CD8-positive, alpha-beta memory T cell (primary cell): ENCODE data around the gene ANKAR. TPM values are rescaled to one million over a fixed set of nuclear protein-coding genes. Genes with fewer than 3 reads are reported as not detected.
"Not testable (repeated sequence)": the region's sequence is repeated elsewhere in the genome, so short reads cannot be mapped to it uniquely, and the experiment has no call there.

Experiments
- CTCF ChIA-PET: fragments of 350-600 bp; sonication (Branson Sonifier 250); formaldehyde crosslinking; loops from one replicate; lab custom pipeline; 2021; ENCODE audit warnings: antibody characterized with exemption; lab: Charles Lee
- POLR2A ChIA-PET: fragments of 350-600 bp; sonication (Branson Sonifier 250); formaldehyde crosslinking; loops from one replicate; lab custom pipeline; 2021; ENCODE audit warnings: antibody characterized with exemption; lab: Charles Lee
- DNase-seq, 5 donors: peaks; one replicate each; pipeline versions ENCODE4 v3.0.0 to v3.0.0-alpha.2; 2020 to 2022; ENCODE audit warnings: mixed read lengths in 1 of 5
- H3K27ac ChIP-seq: one replicate; pipeline ENCODE4 v1.7.0; 2013; ENCODE audit warnings: low read depth, mild to moderate bottlenecking, low read length, moderate library complexity
- H3K27me3 ChIP-seq: 2 replicates; pipeline ENCODE4 v1.7.0; 2013; ENCODE audit warnings: low read length, mild to moderate bottlenecking; ENCODE audit not compliant: insufficient read depth, poor library complexity, severe bottlenecking
- H3K36me3 ChIP-seq: 2 replicates; pipeline ENCODE4 v1.7.0; 2013; ENCODE audit warnings: mild to moderate bottlenecking, low read length, moderate library complexity; ENCODE audit not compliant: insufficient read depth
- H3K4me1 ChIP-seq: 2 replicates; pipeline ENCODE4 v1.7.0; 2013; ENCODE audit warnings: mild to moderate bottlenecking, low read length, moderate library complexity; ENCODE audit not compliant: insufficient read depth
- H3K4me3 ChIP-seq: 2 replicates; pipeline ENCODE4 v1.7.0; 2013; ENCODE audit warnings: mild to moderate bottlenecking, low read length
- H3K9me3 ChIP-seq: 2 replicates; pipeline ENCODE4 v1.7.0; 2013; ENCODE audit warnings: mild to moderate bottlenecking, low read length
- H3K27ac Mint-ChIP-seq, 8 donors: one replicate each; pipeline ENCODE4 v1.8.0; 2020 to 2021; ENCODE audit warnings: mixed read lengths in 8 of 8, mild to moderate bottlenecking in 6 of 8, inconsistent platforms in 3 of 8, moderate library complexity in 3 of 8
- H3K27me3 Mint-ChIP-seq, 2 donors: one replicate each; pipeline ENCODE4 v1.8.0; 2020 to 2021; ENCODE audit warnings: mixed read lengths in 2 of 2, mild to moderate bottlenecking in 1 of 2, moderate library complexity in 1 of 2
- H3K36me3 Mint-ChIP-seq, 3 donors: one replicate each; pipeline ENCODE4 v1.8.0; 2020 to 2021; ENCODE audit warnings: mixed read lengths in 3 of 3, inconsistent platforms in 1 of 3, mild to moderate bottlenecking in 1 of 3
- H3K4me1 Mint-ChIP-seq, 3 donors: one replicate each; pipeline ENCODE4 v1.8.0; 2020 to 2021; ENCODE audit warnings: mixed read lengths in 3 of 3, inconsistent platforms in 1 of 3, mild to moderate bottlenecking in 1 of 3
- H3K4me3 Mint-ChIP-seq, 7 donors: one replicate each; pipeline ENCODE4 v1.8.0; 2020 to 2021; ENCODE audit warnings: mixed read lengths in 7 of 7, mild to moderate bottlenecking in 6 of 7, moderate library complexity in 4 of 7, inconsistent platforms in 2 of 7
- H3K9me3 Mint-ChIP-seq, 5 donors: one replicate each; pipeline ENCODE4 v1.8.0; 2020 to 2022; ENCODE audit warnings: mixed read lengths in 5 of 5, mild to moderate bottlenecking in 3 of 5, moderate library complexity in 2 of 5, inconsistent platforms in 1 of 5
- polyA plus RNA-seq: library from polyadenylated mRNA; unstranded; fragments of 300-500 nt; fragmentation: Illumina TruSeq; gene quantifications from one replicate; pipeline ENCODE4 v1.2.3, GENCODE V29; 2021
- total RNA-seq, 2 experiments: library from RNA; stranded (reverse); gene quantifications; one replicate each; pipeline ENCODE4 v1.2.3, GENCODE V29; 2021

The ANKAR gene
- total and polyA plus RNA-seq, 3 experiments from 2014 or later = 3.2 to 4.5 (median 3.3) TPM

- Mint-ChIP-seq H3K27ac (peak within 1 kb of the TSS in 2 of 8 donors; percentile 87 to 96), H3K9me3 (no peaks in the 10 kb centered on the region), H3K4me3 (no peak within 1 kb of the TSS), H3K4me1 (peaks cover 6 to 49% (median 44%) of the 10 kb centered on the region in 3 donors), H3K27me3 (no peaks in the 10 kb centered on the region), H3K36me3 (peaks cover 0 to 22% (median 4%) of the 10 kb centered on the region in 3 donors)
- Histone ChIP-seq H3K27me3 (no peaks in the 10 kb centered on the region), H3K36me3 (no peaks in the 10 kb centered on the region), H3K4me3 (peak within 1 kb of the TSS; percentile 91), H3K9me3 (no peaks in the 10 kb centered on the region), H3K4me1 (peaks cover 35% of the 10 kb centered on the region), H3K27ac (peak within 1 kb of the TSS; percentile 89)
- ChIA-PET POLR2A (interaction anchor here (1.0 to 2.6 kb wide), 3 partner anchors 14 to 123 kb away, joined by 4 to 22 read pairs (median 5); partner anchors contain the start of genes ANKAR, ORMDL1, OSGEPL1 and PMS1), CTCF (interaction anchor here (0.6 to 9.2 kb wide), 24 partner anchors 10 to 132 kb away, joined by 3 to 76 read pairs (median 4); partner anchors contain the start of genes ANKAR, ORMDL1, OSGEPL1 and PMS1)
- peak; percentile 99 to 100 (median 99) for DNase-seq
These were observed 13.1 kb upstream of the ANKAR start, which contains the start of gene ASNSD1 for GRCh38 chr2:189661148-189661956. TSS of gene ASNSD1 (plus strand) at chr2:189661459. CDS start at chr2:189666133, 4,674 bp downstream.

DNA sequence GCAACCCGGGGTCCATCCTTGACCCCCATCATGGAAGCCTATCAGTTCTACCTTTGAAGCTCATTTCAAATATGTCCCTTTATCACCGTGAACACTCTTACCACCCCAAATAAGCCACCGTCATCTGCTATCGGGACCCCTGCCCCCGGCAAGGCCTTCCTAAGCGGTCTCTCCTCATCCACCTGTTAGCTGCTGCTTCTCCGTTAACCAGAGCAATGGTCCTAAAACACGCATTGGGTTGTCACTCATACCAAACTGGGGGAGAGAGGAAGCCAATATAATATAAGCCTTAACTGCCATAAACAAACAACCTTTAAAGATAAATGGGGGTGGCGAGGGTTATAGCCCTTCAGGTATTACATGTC, 12.5 kb upstream of the ANKAR start:
- peak overlapping the region; percentile 89 for H3K27ac ChIP-seq
- peaks cover 35% of the 10 kb centered on the region for H3K4me1 ChIP-seq
- ChIA-PET CTCF (interaction anchor here (1.1 to 9.2 kb wide), 10 partner anchors 10 to 132 kb away, joined by 3 to 76 read pairs (median 14); partner anchors contain the start of genes ANKAR, ORMDL1, OSGEPL1 and PMS1), POLR2A (interaction anchor here (1.0 to 2.6 kb wide), 3 partner anchors 13 to 122 kb away, joined by 4 to 22 read pairs (median 5); partner anchors contain the start of genes ANKAR, ORMDL1, OSGEPL1 and PMS1)
- no peaks in the 10 kb centered on the region for H3K27me3 Mint-ChIP-seq
- no peaks in the 10 kb centered on the region for H3K9me3 ChIP-seq
- no peak overlapping the region for H3K27ac Mint-ChIP-seq
- DNase-seq = no peak
- peaks cover 11 to 48% (median 42%) of the 10 kb centered on the region in 3 donors for H3K4me1 Mint-ChIP-seq
- peak overlapping the region; percentile 91 for H3K4me3 ChIP-seq
- no peak overlapping the region for H3K4me3 Mint-ChIP-seq
- H3K27me3 ChIP-seq = no peaks in the 10 kb centered on the region
- H3K9me3 Mint-ChIP-seq = no peaks in the 10 kb centered on the region
- peaks cover 5% of the 10 kb centered on the region for H3K36me3 ChIP-seq
- peaks cover 0 to 27% (median 4%) of the 10 kb centered on the region in 3 donors for H3K36me3 Mint-ChIP-seq

- H3K4me3 Mint-ChIP-seq = no peak overlapping the region
- no peak for DNase-seq
- ChIA-PET POLR2A (interaction anchor here (1.1 to 2.6 kb wide), 2 partner anchors 12 to 122 kb away, joined by 4 to 22 read pairs; partner anchors contain the start of genes ANKAR, ORMDL1 and PMS1), CTCF (interaction anchor here (1.1 to 9.2 kb wide), 5 partner anchors 9 to 121 kb away, joined by 3 to 76 read pairs (median 38); partner anchors contain the start of genes ANKAR, ORMDL1, OSGEPL1 and PMS1)
- Histone ChIP-seq H3K4me1 (peaks cover 29% of the 10 kb centered on the region), H3K27me3 (no peaks in the 10 kb centered on the region), H3K27ac (no peak overlapping the region), H3K9me3 (no peaks in the 10 kb centered on the region), H3K36me3 (peaks cover 11% of the 10 kb centered on the region), H3K4me3 (peak overlapping the region; percentile 91)
- peak overlapping the region in 2 of 8 donors; percentile 71 to 73 for H3K27ac Mint-ChIP-seq
- no peaks in the 10 kb centered on the region for H3K9me3 Mint-ChIP-seq
- H3K4me1 Mint-ChIP-seq = peaks cover 18 to 45% (median 44%) of the 10 kb centered on the region in 3 donors
- peaks cover 0 to 36% (median 7%) of the 10 kb centered on the region in 3 donors for H3K36me3 Mint-ChIP-seq
- no peaks in the 10 kb centered on the region for H3K27me3 Mint-ChIP-seq
These were observed 11.7 kb upstream of the ANKAR start for GRCh38 chr2:189662669-189663226.

GRCh38 chr2:189663319-189663718, 11.2 kb upstream of the ANKAR start:
- POLR2A ChIA-PET = not testable (repeated sequence)
- H3K27ac Mint-ChIP-seq = peak overlapping the region in 5 of 8 donors; percentile 6 to 41 (median 29)

DNA sequence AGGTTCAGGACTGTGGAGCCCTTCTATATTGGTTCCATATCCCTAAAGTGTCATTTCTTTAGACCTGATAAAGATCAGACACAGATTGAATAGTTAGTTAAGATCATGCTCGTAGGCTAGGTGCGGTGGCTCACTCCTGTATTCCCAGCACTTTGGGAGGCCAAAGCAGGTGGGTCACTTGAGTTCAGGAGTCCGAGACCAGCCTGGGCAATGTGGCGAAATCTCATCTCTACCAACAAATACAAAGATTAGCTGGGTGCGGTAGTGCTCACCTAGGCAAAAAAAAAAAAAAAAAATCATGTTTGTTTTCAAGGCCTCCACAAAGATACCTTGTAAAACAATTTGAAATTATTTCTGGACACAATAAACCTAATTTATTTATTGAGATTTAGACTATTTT, 4.6 kb upstream of the ANKAR start:
- H3K36me3 ChIP-seq = peaks cover 35% of the 10 kb centered on the region
- H3K4me1 ChIP-seq = peaks cover 9% of the 10 kb centered on the region
- peak overlapping the region in 1 of 8 donors; percentile 8 for H3K27ac Mint-ChIP-seq
- H3K4me3 ChIP-seq = no peak overlapping the region
- H3K4me1 Mint-ChIP-seq = peaks cover 25 to 41% (median 40%) of the 10 kb centered on the region in 3 donors
- CTCF ChIA-PET = interaction anchor here (1.2 kb wide), 1 partner anchor 29 kb away, joined by 3 read pairs; no protein-coding TSS in a partner anchor
- no peaks in the 10 kb centered on the region for H3K9me3 ChIP-seq
- POLR2A ChIA-PET = no interaction called here
- peaks cover 0 to 70% (median 17%) of the 10 kb centered on the region in 3 donors for H3K36me3 Mint-ChIP-seq
- H3K27me3 ChIP-seq = no peaks in the 10 kb centered on the region
- H3K9me3 Mint-ChIP-seq = no peaks in the 10 kb centered on the region
- no peak overlapping the region for H3K27ac ChIP-seq
- no peak for DNase-seq
- H3K27me3 Mint-ChIP-seq = no peaks in the 10 kb centered on the region
- no peak overlapping the region for H3K4me3 Mint-ChIP-seq

More at GRCh38 chr2:189663319-189663718, 11.2 kb upstream of the ANKAR start:
- H3K27me3 Mint-ChIP-seq, H3K27me3 ChIP-seq, H3K9me3 Mint-ChIP-seq, H3K4me3 ChIP-seq, DNase-seq, H3K27ac ChIP-seq, H3K9me3 ChIP-seq: not testable (repeated sequence)
- H3K36me3 ChIP-seq = peaks cover 16% of the 10 kb centered on the region
- peaks cover 0 to 41% (median 9%) of the 10 kb centered on the region in 3 donors for H3K36me3 Mint-ChIP-seq
- H3K4me1 ChIP-seq = peaks cover 24% of the 10 kb centered on the region
- peaks cover 20 to 40% (median 40%) of the 10 kb centered on the region in 3 donors for H3K4me1 Mint-ChIP-seq
- H3K4me3 Mint-ChIP-seq = peak overlapping the region in 6 of 7 donors; percentile 20 to 68 (median 53)
- CTCF ChIA-PET = interaction anchor here (2.0 to 9.2 kb wide), 4 partner anchors 9 to 99 kb away, joined by 5 to 76 read pairs (median 48); partner anchors contain the start of genes ANKAR and OSGEPL1

GRCh38 chr2:189673661-189674373, 653 bp upstream of the ANKAR start:
- ChIA-PET CTCF (interaction anchor here (0.7 to 5.4 kb wide), 9 partner anchors 10 to 89 kb away, joined by 3 to 76 read pairs (median 4); partner anchors contain the start of genes ASNSD1 and OSGEPL1), POLR2A (interaction anchor here (0.6 to 4.5 kb wide), 4 partner anchors 12 to 399 kb away, joined by 3 to 22 read pairs (median 4); partner anchors contain the start of genes ASNSD1 and OSGEPL1)
- H3K4me3 ChIP-seq = peak overlapping the region; percentile 69
- no peaks in the 10 kb centered on the region for H3K9me3 ChIP-seq
- no peaks in the 10 kb centered on the region for H3K27me3 ChIP-seq
- Mint-ChIP-seq H3K27ac (peak overlapping the region; percentile 73 to 99 (median 90)), H3K4me1 (peaks cover 39 to 49% (median 44%) of the 10 kb centered on the region in 3 donors), H3K9me3 (peaks cover 0 to 7% (median 2%) of the 10 kb centered on the region in 5 donors), H3K36me3 (peaks cover 13 to 43% (median 13%) of the 10 kb centered on the region in 3 donors), H3K27me3 (no peaks in the 10 kb centered on the region), H3K4me3 (peak overlapping the region; percentile 4 to 99 (median 92))
- peak overlapping the region; percentile 77 for H3K27ac ChIP-seq
- DNase-seq = no peak
- peaks cover 13% of the 10 kb centered on the region for H3K36me3 ChIP-seq
- H3K4me1 ChIP-seq = peaks cover 18% of the 10 kb centered on the region
